ENCODE measurements around the gene LRMDA.

GRCh38 chr10:75987616-75988015 is 556.2 kb downstream of the LRMDA start:
- no peak for TF ChIP-seq CTCF (conservative IDR thresholded peaks at IDR 0.05; ENCODE audit: low read depth, low read length)
- no peak for TF ChIP-seq RAD21 (IDR thresholded peaks at IDR 0.05; ENCODE audit: low read length)
- TF ChIP-seq POLR2A (IDR thresholded peaks at IDR 0.05; ENCODE audit: low read depth, low read length), result no peak
- no peak for TF ChIP-seq SMC3 (IDR thresholded peaks at IDR 0.05; ENCODE audit: low read depth, low read length)
- TF ChIP-seq MXI1 (IDR thresholded peaks at IDR 0.05; ENCODE audit: borderline replicate concordance, low read depth, low read length), result no peak
- no peak for TF ChIP-seq RFX5 (IDR thresholded peaks at IDR 0.05; ENCODE audit: low read depth, low read length)
- no peak for TF ChIP-seq BHLHE40 (IDR thresholded peaks at IDR 0.05; ENCODE audit: low read depth, low read length)
- TF ChIP-seq, protein P1, sequence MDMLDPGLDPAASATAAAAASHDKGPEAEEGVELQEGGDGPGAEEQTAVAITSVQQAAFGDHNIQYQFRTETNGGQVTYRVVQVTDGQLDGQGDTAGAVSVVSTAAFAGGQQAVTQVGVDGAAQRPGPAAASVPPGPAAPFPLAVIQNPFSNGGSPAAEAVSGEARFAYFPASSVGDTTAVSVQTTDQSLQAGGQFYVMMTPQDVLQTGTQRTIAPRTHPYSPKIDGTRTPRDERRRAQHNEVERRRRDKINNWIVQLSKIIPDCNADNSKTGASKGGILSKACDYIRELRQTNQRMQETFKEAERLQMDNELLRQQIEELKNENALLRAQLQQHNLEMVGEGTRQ (IDR thresholded peaks at IDR 0.05; ENCODE audit: low read depth, low read length), result no peak
- no peak for TF ChIP-seq FOS (IDR thresholded peaks at IDR 0.05; ENCODE audit: low read depth, low read length)
- TF ChIP-seq, protein P2, sequence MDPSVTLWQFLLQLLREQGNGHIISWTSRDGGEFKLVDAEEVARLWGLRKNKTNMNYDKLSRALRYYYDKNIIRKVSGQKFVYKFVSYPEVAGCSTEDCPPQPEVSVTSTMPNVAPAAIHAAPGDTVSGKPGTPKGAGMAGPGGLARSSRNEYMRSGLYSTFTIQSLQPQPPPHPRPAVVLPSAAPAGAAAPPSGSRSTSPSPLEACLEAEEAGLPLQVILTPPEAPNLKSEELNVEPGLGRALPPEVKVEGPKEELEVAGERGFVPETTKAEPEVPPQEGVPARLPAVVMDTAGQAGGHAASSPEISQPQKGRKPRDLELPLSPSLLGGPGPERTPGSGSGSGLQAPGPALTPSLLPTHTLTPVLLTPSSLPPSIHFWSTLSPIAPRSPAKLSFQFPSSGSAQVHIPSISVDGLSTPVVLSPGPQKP (IDR thresholded peaks at IDR 0.05; ENCODE audit: borderline replicate concordance, low read depth, low read length), result no peak

Measured in IMR-90 (cell line).